ENCODE data around the gene CLIC5. TPM values are rescaled to one million over a fixed set of nuclear protein-coding genes. Genes with fewer than 3 reads are reported as not detected.

Gene CLIC5
- total RNA-seq, 4 donors from 2014 or later, result 78.6 to 97.0 (median 91.7) TPM

GRCh38 chr6:45959534-45960145 lies 56.0 kb downstream of the CLIC5 start:
- TF ChIP-seq POLR2A (IDR thresholded peaks at IDR 0.05) (no peak), CTCF (IDR thresholded peaks at IDR 0.05 in 4 of 5, conservative IDR thresholded peaks at IDR 0.05 in 1 of 5) (no peak)
- peak overlapping the region; percentile 59 to 78 (median 64) for H3K27ac ChIP-seq
- H3K27me3 ChIP-seq, result no peaks in the 10 kb centered on the region
- intact Hi-C loops (cut with DNase I; ENCODE audit: low total_unique reads) (no loop called here), in situ Hi-C loops (cut with MboI; ENCODE audit: low sequenced_read_pairs in 4 of 4) (no loop called here)
- no peak for DNase-seq
- no peak overlapping the region for H3K4me3 ChIP-seq
- peak in 1 of 2 donors; percentile 46 for ATAC-seq
- no peaks in the 10 kb centered on the region for H3K9me3 ChIP-seq
- H3K4me1 ChIP-seq, result peaks cover 47 to 50% of the 10 kb centered on the region in 2 donors
- H3K36me3 ChIP-seq, result no peaks in the 10 kb centered on the region

DNA sequence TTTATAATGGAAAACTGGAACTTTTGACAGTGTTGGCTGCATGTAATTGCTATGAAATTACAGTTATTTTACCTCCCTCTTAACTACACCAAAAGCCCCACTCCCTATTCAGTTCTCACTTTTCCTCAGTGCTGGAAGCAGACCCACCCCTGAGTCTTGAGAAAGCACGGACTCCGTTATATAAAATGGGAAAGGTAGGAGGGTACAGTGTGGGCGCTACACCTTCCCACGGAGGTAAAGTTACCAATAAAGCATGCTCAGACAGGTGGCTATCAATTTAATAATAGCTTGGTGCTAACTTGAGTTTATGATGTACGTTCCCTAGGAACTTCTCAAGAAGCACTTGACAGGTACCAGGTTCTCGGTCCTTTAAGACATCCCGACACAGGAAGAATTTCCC lies 59.0 kb downstream of the CLIC5 start:
- no peak for DNase-seq
- H3K27me3 ChIP-seq, result no peaks in the 10 kb centered on the region
- H3K27ac ChIP-seq, result peak overlapping the region; percentile 5 to 74 (median 41)
- peaks cover 69 to 77% of the 10 kb centered on the region in 2 donors for H3K4me1 ChIP-seq
- in situ Hi-C loops (cut with MboI; ENCODE audit: low sequenced_read_pairs in 4 of 4) (no loop called here), intact Hi-C loops (cut with DNase I; ENCODE audit: low total_unique reads) (no loop called here)
- ATAC-seq, result no peak
- H3K4me3 ChIP-seq, result no peak overlapping the region
- H3K9me3 ChIP-seq, result no peaks in the 10 kb centered on the region
- H3K36me3 ChIP-seq, result no peaks in the 10 kb centered on the region
- no peak for TF ChIP-seq CTCF (IDR thresholded peaks at IDR 0.05 in 4 of 5, conservative IDR thresholded peaks at IDR 0.05 in 1 of 5)
- no peak for TF ChIP-seq POLR2A (IDR thresholded peaks at IDR 0.05)

DNA sequence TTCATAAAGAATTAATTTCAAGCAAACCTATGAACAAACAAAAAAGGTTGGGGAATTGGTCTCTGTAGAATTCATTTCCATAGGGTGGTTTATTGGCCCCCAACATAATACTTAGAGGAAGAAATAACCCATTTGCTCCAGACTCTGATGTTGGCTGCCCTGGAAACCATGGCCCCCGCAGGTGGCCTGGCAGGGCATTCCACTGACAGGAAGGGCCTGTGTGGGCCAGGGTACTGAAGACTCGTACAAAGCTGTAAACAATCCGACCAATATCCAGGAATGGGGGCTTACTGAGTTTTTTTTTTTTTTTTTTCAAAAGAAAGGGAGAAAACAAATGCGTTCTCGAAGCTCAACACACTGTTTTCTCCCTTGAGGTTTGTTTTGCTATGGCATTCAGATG lies 59.5 kb downstream of the CLIC5 start:
- Histone ChIP-seq H3K27me3 (no peaks in the 10 kb centered on the region), H3K36me3 (no peaks in the 10 kb centered on the region), H3K4me3 (no peak overlapping the region), H3K9me3 (no peaks in the 10 kb centered on the region), H3K27ac (peak overlapping the region; percentile 5 to 74 (median 41)), H3K4me1 (peaks cover 73 to 82% of the 10 kb centered on the region in 2 donors)
- TF ChIP-seq POLR2A (IDR thresholded peaks at IDR 0.05), result no peak
- TF ChIP-seq CTCF (IDR thresholded peaks at IDR 0.05 in 4 of 5, conservative IDR thresholded peaks at IDR 0.05 in 1 of 5), result no peak
- DNase-seq (no peak), ATAC-seq (no peak)
- intact Hi-C loops (cut with DNase I; ENCODE audit: low total_unique reads), result no loop called here
- in situ Hi-C loops (cut with MboI; ENCODE audit: low sequenced_read_pairs in 4 of 4), result no loop called here

GRCh38 chr6:45955597-45955996 lies 60.1 kb downstream of the CLIC5 start:
- Histone ChIP-seq H3K36me3 (no peaks in the 10 kb centered on the region), H3K4me1 (peaks cover 69 to 85% of the 10 kb centered on the region in 2 donors), H3K9me3 (no peaks in the 10 kb centered on the region), H3K27ac (peak overlapping the region; percentile 5 to 74 (median 41)), H3K4me3 (no peak overlapping the region), H3K27me3 (no peaks in the 10 kb centered on the region)
- intact Hi-C loops (cut with DNase I; ENCODE audit: low total_unique reads) (no loop called here), in situ Hi-C loops (cut with MboI; ENCODE audit: low sequenced_read_pairs in 4 of 4) (no loop called here)
- ATAC-seq, result no peak
- no peak for DNase-seq
- TF ChIP-seq POLR2A (IDR thresholded peaks at IDR 0.05), result no peak
- TF ChIP-seq CTCF (IDR thresholded peaks at IDR 0.05 in 4 of 5, conservative IDR thresholded peaks at IDR 0.05 in 1 of 5), result no peak

- Histone ChIP-seq H3K4me1 (peaks cover 68 to 94% of the 10 kb centered on the region in 2 donors), H3K27me3 (no peaks in the 10 kb centered on the region), H3K27ac (peak overlapping the region; percentile 28 to 74 (median 64)), H3K9me3 (no peaks in the 10 kb centered on the region), H3K4me3 (no peak overlapping the region), H3K36me3 (no peaks in the 10 kb centered on the region)
- TF ChIP-seq POLR2A (IDR thresholded peaks at IDR 0.05) (no peak), CTCF (IDR thresholded peaks at IDR 0.05 in 4 of 5, conservative IDR thresholded peaks at IDR 0.05 in 1 of 5) (no peak)
- no peak for DNase-seq
- in situ Hi-C loops (cut with MboI; ENCODE audit: low sequenced_read_pairs in 4 of 4) (no loop called here), intact Hi-C loops (cut with DNase I; ENCODE audit: low total_unique reads) (no loop called here)
- ATAC-seq, result no peak
These were observed 63.1 kb downstream of the CLIC5 start for GRCh38 chr6:45952546-45952945.
